Activated naive CD8-positive, alpha-beta T cell treated with anti-CD3 and anti-CD28 coated beads, Interleukin-2, amount 50 U/mL, for 24 hours (primary cell): ENCODE results near the gene SRMS.
A peak's percentile ranks its signal among the peaks of the same experiment; 100 is the strongest.

ENCODE experiments used
- ATAC-seq: fragments of 150-1000 bp; cut with Tn5 transposase; one replicate; pipeline ENCODE4 v1.10.0; 2021
- DNase-seq: peaks from one replicate; pipeline ENCODE4 v3.0.0; 2021
- H3K27ac Mint-ChIP-seq: one replicate; pipeline ENCODE4 v1.8.0; 2021; ENCODE audit warnings: mild to moderate bottlenecking, mixed read lengths
- H3K27me3 Mint-ChIP-seq: one replicate; pipeline ENCODE4 v1.8.0; 2021; ENCODE audit warnings: mixed read lengths
- H3K36me3 Mint-ChIP-seq: one replicate; pipeline ENCODE4 v1.8.0; 2021; ENCODE audit warnings: low read depth, mixed read lengths
- H3K4me1 Mint-ChIP-seq: one replicate; pipeline ENCODE4 v1.8.0; 2021; ENCODE audit warnings: mixed read lengths
- H3K4me3 Mint-ChIP-seq: one replicate; pipeline ENCODE4 v1.8.0; 2021; ENCODE audit warnings: mild to moderate bottlenecking, moderate library complexity, mixed read lengths
- H3K9me3 Mint-ChIP-seq: one replicate; pipeline ENCODE4 v1.8.0; 2021; ENCODE audit warnings: mixed read lengths

Gene SRMS

DNA sequence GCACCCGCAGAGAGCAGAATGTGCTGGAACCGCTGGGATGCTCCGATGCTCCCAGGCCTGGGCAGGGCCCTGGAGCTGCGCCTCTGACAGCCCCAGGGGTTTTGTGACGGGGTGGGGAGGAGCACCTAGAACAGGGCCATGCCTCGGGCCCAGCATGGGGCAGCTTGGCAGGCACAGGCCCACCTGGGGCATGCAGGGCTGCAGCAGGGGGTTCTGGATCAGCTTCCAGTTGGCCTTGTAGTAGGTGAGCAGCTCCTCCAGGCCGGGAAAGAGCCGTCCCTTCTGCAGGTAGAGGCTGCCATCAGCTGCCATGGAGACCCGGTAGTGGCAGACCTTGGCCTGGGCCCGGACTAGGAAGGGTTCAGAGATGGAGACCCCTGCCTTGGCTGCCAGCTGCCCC lies 4.4 kb downstream of the SRMS start:
- Mint-ChIP-seq H3K27ac (no peak overlapping the region), H3K4me1 (peaks cover 2% of the 10 kb centered on the region), H3K9me3 (no peaks in the 10 kb centered on the region), H3K36me3 (no peaks in the 10 kb centered on the region), H3K27me3 (peaks cover 2% of the 10 kb centered on the region), H3K4me3 (no peak overlapping the region)
- DNase-seq (no peak), ATAC-seq (no peak)

DNA sequence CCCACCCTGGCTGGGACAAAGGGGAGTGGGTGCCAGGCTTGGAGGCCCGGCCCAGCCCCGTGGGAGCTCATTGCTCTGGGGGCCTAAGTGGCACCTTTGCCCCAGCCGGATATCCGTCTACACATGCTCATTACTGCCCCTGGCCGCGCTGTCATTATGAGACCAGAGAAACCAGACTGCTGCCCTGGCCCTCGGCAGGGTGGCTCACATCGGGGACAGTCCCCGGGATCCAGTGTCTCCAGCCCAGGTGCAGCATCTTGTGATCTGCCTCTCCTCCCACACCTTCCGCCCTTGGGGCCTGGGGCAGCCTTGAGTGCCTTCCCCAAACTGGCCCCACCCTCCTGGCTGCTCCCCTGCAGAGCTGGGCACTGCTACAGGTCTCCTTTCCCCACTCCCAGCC lies 4.9 kb downstream of the SRMS start:
- no peak for DNase-seq
- no peak overlapping the region for H3K4me3 Mint-ChIP-seq
- peaks cover 2% of the 10 kb centered on the region for H3K27me3 Mint-ChIP-seq
- H3K36me3 Mint-ChIP-seq: no peaks in the 10 kb centered on the region
- ATAC-seq: no peak
- H3K27ac Mint-ChIP-seq: no peak overlapping the region
- H3K4me1 Mint-ChIP-seq: peaks cover 4% of the 10 kb centered on the region
- no peaks in the 10 kb centered on the region for H3K9me3 Mint-ChIP-seq

DNA sequence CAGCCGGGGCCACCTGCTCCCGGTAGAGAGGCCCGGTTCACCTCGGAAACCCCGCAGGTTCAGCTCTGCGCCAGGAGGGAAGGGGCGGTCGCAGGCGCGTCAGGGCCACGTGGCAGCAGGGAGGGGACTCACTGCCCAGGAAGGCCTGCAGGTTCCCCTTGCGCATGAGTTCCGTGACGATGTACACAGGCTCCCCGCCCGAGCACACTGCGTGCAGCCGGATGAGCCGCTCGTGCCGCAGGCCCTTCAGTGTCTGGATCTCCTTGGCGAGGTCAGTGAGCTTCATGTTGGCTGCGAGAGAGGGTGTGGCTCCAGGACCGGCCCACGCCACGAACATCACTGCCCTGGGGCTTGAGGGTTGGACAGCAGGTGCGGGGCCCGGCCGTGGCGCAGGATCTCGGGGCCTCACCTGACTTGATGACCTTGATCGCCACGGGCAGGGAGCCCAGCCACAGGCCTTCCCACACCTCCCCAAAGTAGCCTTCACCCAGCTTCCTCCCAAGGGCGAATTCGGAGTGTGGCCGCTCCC lies 5.5 kb downstream of the SRMS start:
- Mint-ChIP-seq H3K36me3 (no peaks in the 10 kb centered on the region), H3K27me3 (peaks cover 2% of the 10 kb centered on the region), H3K4me3 (no peak overlapping the region), H3K4me1 (peaks cover 7% of the 10 kb centered on the region), H3K9me3 (no peaks in the 10 kb centered on the region), H3K27ac (no peak overlapping the region)
- no peak for DNase-seq
- no peak for ATAC-seq

DNA sequence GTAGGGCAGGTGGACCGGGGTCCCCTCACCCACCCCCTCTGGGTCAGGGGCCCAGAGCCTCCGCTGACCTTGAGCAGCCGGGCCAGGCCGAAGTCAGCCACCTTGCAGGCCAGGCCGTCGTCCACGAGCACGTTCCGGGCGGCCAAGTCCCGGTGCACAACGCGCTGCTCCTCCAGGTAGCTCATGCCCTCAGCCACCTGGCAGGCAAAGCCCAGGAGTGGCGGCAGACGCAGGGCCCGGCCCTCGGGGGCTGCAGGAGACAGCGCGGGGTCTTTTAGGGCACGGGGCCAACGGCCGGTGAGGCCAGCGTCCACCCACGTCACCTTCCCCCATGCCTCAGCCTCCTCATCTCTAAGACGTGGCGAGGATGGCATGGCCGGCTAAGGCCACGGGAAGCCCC lies 6.2 kb downstream of the SRMS start:
- Mint-ChIP-seq H3K9me3 (no peaks in the 10 kb centered on the region), H3K4me1 (peaks cover 10% of the 10 kb centered on the region), H3K36me3 (no peaks in the 10 kb centered on the region), H3K27me3 (peaks cover 2% of the 10 kb centered on the region), H3K27ac (no peak overlapping the region), H3K4me3 (no peak overlapping the region)
- DNase-seq (no peak), ATAC-seq (no peak)

DNA sequence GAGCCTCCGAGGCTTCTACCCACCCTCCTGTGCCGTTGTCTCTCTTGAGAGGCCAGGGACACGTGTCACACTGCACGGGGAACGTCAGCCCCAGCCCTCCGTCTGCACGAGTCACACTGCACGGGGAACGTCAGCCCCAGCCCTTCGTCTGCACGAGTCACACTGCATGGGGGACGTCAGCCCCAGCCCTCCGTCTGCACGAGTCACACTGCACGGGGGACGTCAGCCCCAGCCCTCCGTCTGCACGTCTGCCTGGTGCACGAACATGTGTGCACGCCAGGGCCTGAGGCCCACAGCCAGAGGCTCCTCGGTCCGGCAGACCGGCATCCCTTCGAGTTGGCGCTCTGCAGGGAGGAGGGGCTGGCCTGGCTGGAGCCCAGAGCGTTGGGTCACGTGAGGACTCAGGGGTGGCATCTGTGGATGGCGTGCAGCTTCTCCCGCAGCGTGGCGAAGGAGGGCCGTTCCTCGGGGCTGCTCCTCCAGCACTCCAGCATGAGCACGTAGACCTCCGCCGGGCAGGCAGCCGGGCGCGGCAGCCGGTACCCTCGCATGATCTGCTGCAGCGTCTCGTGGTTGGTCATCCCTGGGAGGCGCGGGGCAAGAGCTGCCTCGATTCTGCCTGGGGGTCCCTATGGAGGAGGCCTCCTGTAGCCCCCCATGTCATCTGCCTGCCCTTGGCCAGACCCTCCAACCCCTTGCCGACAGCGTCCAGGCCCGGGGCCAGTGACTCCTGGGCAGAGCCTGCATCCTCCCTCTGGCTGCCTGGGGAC lies 6.9 kb downstream of the SRMS start:
- H3K36me3 Mint-ChIP-seq: no peaks in the 10 kb centered on the region
- peaks cover 2% of the 10 kb centered on the region for H3K27me3 Mint-ChIP-seq
- no peak overlapping the region for H3K4me3 Mint-ChIP-seq
- ATAC-seq: no peak
- peak; percentile 27 for DNase-seq
- no peak overlapping the region for H3K27ac Mint-ChIP-seq
- peaks cover 10% of the 10 kb centered on the region for H3K4me1 Mint-ChIP-seq
- H3K9me3 Mint-ChIP-seq: no peaks in the 10 kb centered on the region

DNA sequence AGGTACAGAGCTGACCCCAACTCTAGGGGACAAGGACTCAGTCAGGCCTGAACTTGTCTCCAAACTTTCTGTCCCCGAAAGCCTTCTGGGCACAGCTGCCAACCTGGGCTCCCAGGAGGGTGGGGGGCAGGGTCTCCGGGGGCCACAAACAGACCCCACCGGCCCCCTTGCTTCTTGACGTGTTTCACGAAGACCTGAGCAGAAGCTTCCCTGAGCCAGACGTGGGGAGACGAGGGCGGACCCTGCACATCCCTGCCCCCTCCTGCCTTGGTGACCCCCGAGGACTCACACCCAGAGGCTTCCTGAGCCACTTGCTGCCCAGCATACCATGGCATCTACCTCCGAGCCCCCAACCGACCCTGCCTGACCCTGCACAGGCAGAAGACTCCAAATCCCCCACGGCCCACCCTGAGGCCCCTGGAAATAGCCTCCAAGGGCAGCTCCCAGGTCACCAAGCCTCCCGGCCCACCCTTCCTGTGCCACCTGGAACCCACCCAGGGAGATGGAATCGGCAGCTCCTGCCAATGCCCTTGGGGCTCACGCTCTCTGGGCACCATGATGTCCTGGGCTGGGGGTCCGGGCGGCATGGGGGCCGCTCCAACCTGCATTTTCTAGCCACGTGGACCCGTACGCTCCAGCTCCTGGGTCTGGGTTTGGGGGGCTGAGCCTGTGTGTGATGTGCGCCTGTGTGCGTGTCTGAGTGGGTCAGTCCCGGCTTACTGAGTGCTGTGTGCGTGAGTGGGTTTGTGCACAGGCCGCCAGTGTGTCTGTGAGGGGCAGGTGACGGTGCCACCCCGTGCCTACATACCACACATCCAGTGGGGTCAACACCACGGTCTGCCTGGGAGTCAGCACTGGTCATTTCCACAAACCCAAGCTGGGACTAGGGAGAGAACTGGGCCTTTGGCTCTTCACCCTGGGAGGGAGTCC lies 7.8 kb downstream of the SRMS start:
- H3K9me3 Mint-ChIP-seq: no peaks in the 10 kb centered on the region
- no peak overlapping the region for H3K27ac Mint-ChIP-seq
- H3K27me3 Mint-ChIP-seq: peaks cover 2% of the 10 kb centered on the region
- DNase-seq: no peak
- H3K36me3 Mint-ChIP-seq: no peaks in the 10 kb centered on the region
- ATAC-seq: no peak
- no peak overlapping the region for H3K4me3 Mint-ChIP-seq
- H3K4me1 Mint-ChIP-seq: peaks cover 10% of the 10 kb centered on the region

DNA sequence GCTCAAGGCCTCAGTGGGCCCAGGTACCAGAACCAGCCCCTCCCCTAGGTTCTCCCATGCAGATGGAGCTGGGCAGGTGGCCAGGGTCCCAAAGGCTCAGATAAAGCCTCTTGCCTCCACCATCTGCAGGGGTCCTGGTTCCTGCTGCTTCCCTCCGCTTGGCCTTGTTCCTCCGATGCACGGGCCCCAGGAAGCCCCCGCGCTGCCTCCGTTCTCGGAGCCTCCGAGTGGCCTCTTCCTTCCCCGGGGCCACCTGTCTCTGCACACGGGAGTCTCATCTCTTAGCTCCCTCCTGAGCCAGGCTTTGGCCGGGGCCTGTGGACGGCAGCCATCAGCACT lies 8.5 kb downstream of the SRMS start:
- no peak for DNase-seq
- Mint-ChIP-seq H3K27ac (no peak overlapping the region), H3K4me3 (no peak overlapping the region), H3K27me3 (peaks cover 2% of the 10 kb centered on the region), H3K9me3 (no peaks in the 10 kb centered on the region), H3K36me3 (no peaks in the 10 kb centered on the region), H3K4me1 (peaks cover 10% of the 10 kb centered on the region)
- no peak for ATAC-seq

DNA sequence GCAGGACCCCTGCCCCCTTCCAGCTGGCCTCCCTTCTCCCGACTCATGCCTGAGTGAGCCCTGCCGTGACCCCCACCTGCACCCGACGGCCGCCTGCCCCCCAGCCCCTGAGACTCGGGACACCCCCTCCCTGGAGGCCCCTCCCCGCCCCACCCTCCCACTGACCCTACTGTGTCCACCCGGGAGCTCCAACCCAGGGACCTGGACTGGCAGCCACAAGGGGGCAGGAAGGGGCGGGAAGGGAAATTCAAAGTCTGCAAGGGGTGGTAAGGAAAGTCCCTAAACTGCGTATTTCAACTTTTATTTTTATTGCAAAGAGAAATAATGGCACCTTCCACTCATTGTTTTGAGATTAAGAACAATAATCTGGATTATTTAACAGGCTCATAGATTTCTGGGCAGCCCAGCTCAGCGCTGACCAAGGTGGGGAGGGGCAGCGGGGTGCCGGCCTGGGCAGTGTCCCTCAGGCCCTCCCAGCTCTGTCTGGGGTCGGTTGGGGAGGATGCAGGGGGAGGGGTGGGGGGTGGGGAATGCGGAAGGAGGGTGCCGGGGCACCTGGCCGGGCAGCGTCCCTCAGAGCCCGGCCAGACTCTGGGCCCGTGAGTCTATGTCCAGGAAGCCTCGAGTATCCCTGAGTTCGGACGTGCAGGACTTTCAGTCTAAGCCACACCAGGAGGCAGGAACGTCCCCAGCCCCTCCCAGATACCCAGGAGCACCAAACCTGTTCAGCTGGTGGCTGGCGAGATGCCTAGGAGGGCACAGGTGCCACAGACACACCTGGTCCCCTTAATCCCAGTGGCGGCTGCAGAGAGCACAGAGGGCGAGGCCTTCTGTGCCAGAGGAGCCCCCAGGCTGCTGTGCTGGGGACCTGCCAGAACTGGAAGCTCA lies 9.1 kb downstream of the SRMS start:
- ATAC-seq (no peak), DNase-seq (no peak)
- peak overlapping the region; percentile 24 for H3K4me3 Mint-ChIP-seq
- H3K9me3 Mint-ChIP-seq: no peaks in the 10 kb centered on the region
- H3K27me3 Mint-ChIP-seq: no peaks in the 10 kb centered on the region
- H3K27ac Mint-ChIP-seq: no peak overlapping the region
- H3K36me3 Mint-ChIP-seq: no peaks in the 10 kb centered on the region
- H3K4me1 Mint-ChIP-seq: peaks cover 10% of the 10 kb centered on the region

DNA sequence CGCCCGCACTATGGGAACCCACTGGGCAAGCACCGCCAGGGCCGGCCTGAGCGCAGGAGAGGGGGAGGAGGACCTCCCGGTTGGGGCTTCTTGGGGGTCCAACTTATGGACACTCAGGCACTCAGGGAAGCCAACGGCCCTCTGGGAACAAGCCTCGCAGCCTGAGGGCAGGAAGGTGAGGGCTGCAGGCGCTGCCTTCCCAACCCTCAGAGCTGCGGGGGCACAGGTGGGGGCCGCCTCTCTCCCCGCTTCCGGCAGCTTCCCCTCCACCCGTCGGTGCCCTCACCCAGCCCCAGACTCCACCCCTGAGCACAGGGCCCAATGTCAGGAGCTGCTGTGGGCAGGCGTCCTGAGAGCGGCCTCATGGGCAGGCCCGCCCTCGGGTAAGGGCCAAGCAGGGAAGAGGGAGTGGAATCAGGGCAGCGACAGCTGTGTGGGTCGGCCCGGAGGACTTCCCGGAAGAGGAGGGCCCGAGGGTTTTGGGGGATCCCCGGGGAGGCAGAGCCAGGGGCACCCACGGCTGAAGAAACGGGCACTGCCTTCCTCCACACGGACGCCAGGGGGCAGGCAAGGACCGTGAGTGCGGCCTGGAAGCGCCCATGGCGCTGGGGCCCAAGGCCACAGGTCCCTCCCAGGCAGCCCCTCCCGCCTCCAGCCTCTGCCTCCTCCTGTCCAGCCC lies 9.9 kb downstream of the SRMS start:
- ATAC-seq: peak; percentile 97
- DNase-seq: peak; percentile 95
- H3K27me3 Mint-ChIP-seq: no peaks in the 10 kb centered on the region
- H3K27ac Mint-ChIP-seq: peak overlapping the region; percentile 62
- H3K36me3 Mint-ChIP-seq: no peaks in the 10 kb centered on the region
- peak overlapping the region; percentile 67 for H3K4me3 Mint-ChIP-seq
- no peaks in the 10 kb centered on the region for H3K9me3 Mint-ChIP-seq
- H3K4me1 Mint-ChIP-seq: peaks cover 10% of the 10 kb centered on the region

DNA sequence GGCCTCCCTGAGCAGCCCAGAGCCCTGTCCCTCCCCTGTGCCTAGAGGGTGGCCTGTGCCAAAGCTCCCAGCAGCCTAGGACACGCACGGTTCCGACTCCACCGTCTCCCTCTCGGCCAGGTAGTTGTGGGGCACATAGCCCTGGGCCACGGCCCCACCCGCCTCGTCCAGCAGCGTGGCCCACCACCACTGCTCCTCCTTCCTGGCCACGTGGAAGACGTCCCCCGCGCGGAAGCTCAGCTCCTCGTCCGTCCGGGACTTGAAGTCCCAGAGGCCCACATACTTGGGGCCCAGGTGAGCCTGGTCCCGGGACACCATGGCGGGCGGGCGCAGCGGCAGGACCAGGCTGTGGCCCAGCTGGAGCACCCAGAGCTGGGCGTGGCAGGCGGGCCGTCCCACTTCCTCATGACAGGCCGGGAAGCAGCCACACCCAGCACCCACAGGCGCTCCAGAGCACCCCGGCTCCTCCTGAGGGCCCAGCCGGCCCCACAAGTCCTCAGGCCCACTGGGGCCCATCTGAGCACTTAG lies 10.5 kb downstream of the SRMS start, which contains the start of gene PTK6:
Gene PTK6, minus strand, starts transcription at position 380 of the 528 bp plus-strand sequence. Its CDS starts 62 bp downstream, at position 318.
- H3K27ac Mint-ChIP-seq: peak within 1 kb of the TSS; percentile 62
- no peaks in the 10 kb centered on the region for H3K36me3 Mint-ChIP-seq
- DNase-seq: no peak
- no peaks in the 10 kb centered on the region for H3K27me3 Mint-ChIP-seq
- H3K4me3 Mint-ChIP-seq: peak within 1 kb of the TSS; percentile 67
- ATAC-seq: no peak
- H3K4me1 Mint-ChIP-seq: peaks cover 10% of the 10 kb centered on the region
- no peaks in the 10 kb centered on the region for H3K9me3 Mint-ChIP-seq

DNA sequence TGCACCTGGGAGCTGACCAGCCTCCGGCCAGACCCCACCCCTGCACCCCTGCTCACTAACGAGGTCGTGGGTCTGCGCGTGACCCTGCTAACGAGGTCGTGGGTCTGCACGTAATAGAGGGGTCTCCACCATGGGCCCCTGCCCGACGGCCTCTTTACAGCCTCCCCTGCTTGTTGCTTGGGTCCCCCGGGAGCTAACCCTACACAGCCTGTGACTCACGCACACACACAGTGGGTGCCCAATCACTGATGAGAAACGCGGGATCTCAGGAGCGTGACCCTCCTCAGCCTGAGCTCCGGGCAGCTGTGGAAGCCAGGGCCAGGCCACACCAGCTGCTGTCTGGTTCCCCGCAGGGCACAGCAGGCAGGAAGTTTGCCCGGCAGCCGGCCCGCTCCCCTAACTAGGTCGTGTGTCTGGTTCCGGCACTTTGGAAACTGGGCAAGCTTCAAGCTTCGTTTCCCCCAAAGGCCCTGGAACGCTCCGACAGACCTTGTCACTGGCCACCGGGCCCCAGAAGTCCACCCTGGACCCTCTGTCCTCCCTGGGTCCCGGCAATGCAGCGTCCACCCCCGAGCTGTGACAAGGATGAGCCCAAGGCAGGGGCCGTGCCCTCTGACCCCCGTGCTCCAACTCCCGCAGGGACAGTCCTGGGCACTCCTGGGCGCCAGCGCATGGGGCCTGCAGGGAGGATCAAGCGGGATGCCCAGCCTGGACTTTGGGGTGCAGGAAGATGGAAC lies 11.1 kb downstream of the SRMS start:
- no peak overlapping the region for H3K27ac Mint-ChIP-seq
- ATAC-seq (no peak), DNase-seq (no peak)
- H3K27me3 Mint-ChIP-seq: no peaks in the 10 kb centered on the region
- no peak overlapping the region for H3K4me3 Mint-ChIP-seq
- H3K9me3 Mint-ChIP-seq: no peaks in the 10 kb centered on the region
- H3K36me3 Mint-ChIP-seq: no peaks in the 10 kb centered on the region
- H3K4me1 Mint-ChIP-seq: peaks cover 10% of the 10 kb centered on the region

DNA sequence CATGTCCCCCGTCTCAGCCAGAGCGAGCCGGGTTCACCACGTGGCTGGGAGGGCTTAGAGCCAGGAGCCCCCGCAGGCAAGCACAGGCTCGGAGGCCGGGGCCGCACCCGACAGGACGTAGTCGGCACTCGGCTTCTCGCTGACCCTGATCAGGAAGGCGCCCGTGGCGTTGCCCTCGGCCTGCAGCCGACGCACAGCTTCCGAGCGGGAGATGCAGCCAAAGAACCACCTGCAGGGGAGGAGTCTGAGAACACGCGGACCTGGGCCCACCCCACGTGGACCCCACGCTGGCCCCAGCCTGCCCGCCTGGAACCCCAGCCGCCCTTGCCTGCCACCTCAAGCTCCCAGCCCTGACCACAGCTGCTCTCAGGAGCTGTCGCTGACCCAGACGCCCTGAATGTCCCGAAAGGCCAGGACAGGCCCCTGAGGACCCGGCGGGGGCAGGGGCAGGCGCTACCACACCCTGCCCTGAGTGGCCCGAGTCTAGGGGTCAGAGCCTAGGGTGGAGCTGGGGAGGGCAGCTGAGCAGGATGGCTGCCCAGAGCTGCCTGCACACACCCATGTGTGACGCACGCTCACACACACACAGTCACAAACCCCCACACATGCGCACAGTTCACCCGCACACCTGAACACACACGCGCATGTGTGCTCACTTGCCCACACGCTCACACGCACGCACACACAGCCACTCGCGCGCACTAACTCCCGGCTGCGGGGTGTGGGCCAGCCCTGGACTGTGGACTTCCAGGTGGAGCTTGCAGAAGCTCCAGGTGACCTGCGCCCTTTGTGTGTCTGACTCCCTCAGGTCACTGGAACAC lies 12.5 kb downstream of the SRMS start:
- Mint-ChIP-seq H3K27ac (no peak overlapping the region), H3K4me1 (peaks cover 8% of the 10 kb centered on the region), H3K9me3 (no peaks in the 10 kb centered on the region), H3K27me3 (no peaks in the 10 kb centered on the region), H3K36me3 (no peaks in the 10 kb centered on the region), H3K4me3 (no peak overlapping the region)
- DNase-seq: no peak
- ATAC-seq: no peak
